NCI-H2107 treated with DMSO at 0.1 percent for 48 hours (cell line): ENCODE results near the gene NSMF.
"Not testable (repeated sequence)": the region's sequence is repeated elsewhere in the genome, so short reads cannot be mapped to it uniquely, and the experiment has no call there.

Source experiments
- DNase-seq: peaks from one replicate; lab custom pipeline; 2025; ENCODE audit not compliant: unreplicated experiment; lab: John Stamatoyannopoulos, UW

NSMF gene

GRCh38 chr9:137416006-137416562 is 43.0 kb downstream of the NSMF start:
- DNase-seq = no peak

DNA sequence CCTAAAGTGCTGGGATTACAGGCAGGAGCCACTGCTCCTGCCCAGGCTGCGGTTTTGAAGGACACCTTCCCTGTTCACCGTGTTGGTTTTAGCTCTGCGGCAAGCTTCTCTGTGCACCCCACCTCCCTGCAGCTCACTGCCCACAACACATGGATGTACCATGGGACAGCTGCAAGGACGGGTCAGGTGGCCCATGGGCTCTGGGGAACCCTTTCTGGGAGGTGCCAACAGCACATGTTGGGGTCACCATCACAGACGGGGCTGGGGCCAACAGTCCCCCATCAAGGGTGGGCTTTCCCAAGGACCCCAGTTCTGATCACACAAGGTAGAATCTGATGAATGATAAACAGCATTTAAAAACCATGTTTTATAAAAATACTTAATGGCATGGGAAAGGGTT is 43.7 kb downstream of the NSMF start:
- no peak for DNase-seq

DNA sequence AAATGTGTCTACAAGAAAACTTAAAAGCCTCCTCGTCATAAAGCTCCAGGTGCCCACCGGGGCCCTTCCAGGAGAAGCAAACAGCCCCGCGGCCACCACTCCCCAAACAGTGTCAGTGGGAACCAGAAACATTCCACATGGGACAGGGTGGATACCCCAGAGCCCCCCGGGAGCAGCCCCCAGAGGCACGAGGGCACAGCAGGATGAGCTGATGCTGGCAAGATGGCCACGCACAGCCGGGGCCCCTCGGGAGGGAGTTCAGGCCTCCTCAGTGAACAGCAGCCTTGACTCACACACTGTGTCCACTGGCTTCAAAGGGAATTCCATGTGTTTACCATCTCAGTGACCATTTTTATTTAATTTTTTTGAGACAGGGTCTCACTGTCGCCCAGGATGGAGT is 46.7 kb downstream of the NSMF start:
- DNase-seq = no peak

GRCh38 chr9:137411645-137412380 is 47.3 kb downstream of the NSMF start:
- no peak for DNase-seq

- no peak for DNase-seq
These were observed 47.9 kb downstream of the NSMF start for GRCh38 chr9:137411260-137411644.

DNA sequence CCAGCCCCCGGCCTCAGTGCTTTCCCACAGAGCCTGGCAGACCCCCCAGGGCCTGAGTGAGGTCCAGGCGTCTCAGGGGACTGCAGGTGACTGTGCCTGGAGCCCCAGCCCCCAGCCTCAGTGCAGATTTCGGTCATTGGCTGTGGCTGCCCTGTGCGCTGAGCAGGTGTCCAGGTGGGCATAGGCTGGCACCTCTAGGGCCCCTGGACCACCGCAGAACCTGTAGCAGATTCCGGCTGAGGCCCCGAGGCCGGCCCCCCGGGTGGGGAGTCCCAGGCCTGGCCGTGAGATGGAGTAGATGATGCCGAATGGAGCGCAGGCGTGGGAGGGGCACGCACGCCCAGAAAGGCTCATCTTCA is 48.3 kb downstream of the NSMF start:
- no peak for DNase-seq

DNA sequence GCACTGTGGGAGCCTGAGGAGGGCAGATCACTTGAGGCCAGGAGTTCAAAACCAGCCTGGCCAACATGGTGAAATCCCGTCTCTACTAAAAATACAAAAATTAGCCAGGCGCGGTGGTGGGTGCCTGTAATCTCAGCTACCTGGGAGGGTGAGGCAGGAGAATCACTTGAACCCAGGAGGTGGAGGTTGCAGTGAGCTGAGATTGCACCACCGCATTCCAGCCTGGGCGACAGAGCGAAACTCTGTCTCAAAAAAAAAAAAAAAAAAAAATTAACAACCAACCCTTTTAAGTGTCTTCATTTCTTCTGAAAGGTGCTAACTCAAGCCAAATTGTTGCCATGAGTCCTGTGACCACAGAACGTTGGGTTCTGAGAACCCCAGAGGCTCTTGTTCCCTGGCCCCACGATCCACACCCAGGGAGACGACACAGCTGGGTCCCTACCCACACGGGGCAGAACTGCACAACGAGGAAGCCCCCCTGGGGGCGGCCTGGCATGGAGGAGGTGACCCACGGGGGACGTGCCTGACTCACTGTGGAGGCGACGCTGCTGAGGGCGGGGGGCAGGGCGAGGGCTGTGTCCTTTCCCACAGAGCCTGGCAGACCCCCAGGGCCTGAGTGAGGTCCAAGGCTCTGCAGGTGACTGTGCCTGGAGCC is 48.8 kb downstream of the NSMF start:
- DNase-seq = not testable (repeated sequence)

- no peak for DNase-seq
These were observed 49.6 kb downstream of the NSMF start for GRCh38 chr9:137409515-137409914.

DNA sequence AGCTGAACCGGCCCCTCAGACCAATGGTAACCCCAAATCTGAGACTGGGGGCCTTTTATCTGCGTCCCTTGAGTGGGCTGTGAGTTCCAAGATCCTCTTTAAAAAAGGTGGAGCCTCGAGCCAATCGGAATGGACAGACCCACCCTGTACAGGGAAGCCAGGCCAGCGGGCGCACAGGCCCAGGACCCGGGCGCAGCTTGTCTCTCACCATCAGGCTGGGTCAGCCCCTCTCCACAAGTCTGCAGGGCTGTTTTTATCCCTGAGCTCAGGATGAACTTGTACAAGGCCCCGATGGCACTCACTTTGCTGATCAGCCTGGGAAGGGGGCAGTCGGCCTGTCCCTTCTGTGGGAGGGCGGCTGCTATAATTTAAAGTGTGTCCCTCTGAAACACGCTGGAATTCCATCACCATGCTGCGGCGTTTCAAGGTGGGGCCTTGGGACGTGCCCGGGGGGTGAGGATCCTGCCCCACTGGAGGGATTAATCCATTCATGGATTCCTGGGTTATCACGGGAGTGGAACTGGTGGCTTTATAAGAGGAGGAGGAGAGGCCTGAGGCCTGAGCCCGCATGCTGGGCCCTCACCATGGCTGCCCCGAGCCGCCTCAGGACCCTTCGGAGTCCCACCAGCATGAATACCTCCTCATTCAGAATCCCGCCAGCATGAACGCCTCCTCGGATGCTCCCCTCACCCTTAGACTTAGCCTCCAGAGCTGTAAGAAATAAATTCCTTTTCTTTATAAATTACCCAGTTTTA is 50.3 kb downstream of the NSMF start:
- DNase-seq = no peak

DNA sequence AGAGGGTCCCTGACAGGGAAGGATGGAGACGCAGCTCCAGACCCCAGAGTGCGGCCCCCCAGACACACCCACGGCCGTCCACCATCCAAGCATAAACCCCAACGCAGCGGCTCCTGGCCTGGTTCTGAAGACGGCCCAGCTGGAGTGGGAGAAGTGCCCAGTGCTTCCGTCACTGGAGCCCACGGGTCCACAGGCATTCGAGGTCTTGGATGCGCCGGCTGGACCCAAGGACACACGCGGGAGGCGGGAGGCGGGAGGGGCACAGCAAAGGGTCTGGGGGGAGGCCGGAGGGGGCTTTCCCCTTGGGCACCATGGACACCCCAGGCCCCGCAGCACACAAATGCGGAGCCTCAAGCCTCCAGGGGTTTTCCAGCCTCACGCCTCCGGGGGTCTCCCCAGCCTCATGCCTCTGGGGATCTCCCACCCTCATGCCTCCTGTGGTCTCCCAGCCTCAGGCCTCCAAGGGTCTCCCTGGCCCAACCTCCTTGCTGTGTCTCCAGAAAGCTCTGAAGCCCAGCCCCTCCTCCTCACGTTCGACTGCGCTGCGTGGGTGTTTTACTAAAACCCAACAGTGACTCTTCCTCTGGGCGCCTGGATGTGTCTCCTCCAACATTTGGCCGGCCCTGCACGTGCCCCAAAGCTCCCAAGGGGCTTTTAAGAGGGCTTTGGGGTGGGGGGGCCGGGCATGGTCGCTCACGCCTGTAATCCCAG is 51.4 kb downstream of the NSMF start:
- DNase-seq = no peak

DNA sequence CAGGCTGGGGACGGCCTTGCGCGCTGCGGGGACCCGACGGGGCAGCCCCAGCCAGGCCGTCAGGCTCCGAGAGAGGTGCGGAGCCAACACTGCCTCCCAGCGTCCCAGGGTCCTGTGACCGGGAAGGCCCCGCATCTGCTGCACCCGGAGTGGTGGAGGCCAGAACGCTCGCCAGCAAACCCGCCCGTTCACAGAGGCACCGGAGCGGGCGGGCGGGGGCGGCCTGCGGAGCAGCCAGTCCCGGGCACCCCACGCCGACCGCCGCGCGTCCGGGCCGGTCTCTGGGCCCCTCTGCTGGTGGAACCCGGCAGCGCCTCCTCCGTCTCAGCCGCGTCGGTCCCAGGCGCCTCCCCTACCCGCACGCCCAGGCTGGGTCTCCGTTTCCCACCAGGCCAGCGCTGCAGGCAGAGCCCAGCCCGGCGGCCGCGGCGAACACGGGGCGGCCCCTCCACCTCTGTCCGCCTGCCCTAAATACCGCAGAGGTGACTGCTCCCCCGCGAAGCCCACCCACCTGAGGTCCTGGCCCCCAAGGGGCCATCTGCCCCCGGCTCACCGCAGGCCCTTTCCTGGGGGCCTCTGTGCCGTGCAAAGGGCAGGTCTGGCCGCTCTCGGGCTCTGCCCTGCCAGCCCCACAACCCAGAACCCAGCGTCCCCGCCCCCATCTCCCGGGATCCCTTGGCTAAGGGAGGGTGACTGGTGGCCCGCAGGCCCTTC is 52.1 kb downstream of the NSMF start:
- DNase-seq = no peak

DNA sequence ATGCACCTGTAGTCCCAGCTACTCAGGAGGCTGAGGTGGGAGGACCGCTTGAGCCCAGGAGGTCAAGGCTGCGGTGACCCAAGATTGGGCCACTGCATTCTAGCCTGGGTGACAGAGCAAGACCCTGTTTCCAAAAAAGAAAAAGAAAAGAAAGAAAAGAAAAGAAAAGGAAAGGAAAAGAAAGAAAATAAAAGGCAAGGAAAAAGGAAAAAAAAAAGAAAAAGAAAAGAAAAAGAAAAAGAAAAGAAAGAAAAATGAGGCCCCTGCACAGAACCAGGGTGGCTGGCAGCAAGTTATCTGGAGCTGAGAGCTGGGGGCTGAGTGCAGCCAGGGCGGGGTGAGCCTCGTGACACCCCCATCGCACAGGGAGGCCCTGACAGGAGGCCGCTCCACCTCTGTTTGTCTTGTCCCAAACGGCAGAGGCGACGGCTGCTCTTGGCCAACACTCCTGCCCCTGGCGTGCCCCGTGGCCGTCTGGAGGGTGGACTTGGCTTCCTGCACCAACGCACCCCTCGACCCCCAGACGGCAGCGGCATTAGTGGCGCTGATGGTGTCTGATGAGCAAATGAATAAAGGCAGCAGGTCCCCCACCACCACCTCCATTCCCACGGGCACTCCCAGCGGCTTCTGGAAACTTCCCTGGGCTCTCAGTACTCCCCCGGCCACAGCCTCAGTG is 52.9 kb downstream of the NSMF start:
- DNase-seq = no peak

DNA sequence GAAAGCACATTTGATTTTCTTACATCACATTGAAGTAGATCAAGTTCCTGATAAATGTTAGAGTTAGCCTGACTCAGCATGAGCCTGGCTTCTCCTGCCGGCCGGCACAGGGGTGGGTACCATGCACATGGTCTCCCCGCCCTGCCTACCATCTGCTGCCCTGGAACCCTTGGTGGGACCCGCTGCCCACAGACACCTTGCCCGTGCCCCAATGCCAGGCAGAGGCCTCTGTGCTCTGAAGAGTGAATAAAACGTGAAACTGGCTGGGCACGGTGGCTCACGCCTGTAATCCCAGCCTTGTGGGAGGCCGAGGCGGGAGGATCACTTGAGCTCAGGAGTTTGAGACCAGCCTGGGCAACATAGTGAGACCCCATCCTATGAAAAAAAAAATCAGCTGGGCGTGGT is 53.5 kb downstream of the NSMF start:
- DNase-seq = no peak

DNA sequence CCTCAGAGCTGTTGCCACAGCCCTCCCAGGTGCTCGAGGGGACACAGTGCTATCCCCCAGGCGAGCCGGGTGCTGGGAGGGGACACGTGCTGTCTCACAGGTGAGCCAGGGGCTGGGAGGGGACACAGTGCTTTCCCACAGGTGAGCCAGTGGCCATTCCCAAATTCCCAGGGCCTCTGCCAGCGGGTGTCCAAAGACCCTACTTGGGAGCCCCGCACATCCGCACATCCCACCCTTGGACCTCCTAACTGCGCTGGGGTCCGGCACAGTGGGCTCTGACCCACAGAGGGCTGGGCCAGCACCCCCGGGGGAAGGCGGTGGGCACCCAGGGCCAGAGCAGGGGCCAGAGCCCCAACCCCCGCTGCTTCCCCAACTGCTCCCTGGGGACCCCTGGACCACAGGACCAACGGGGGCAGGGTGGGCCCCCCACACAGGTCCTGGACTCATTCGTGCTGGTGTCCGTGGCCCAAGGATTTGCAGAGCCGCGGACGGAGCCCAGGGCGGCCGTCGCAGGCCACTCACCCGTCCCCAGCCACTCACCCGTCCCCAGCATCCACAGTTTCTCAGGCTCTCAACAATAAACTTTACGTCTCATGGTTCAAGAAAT is 54.1 kb downstream of the NSMF start:
- no peak for DNase-seq

DNA sequence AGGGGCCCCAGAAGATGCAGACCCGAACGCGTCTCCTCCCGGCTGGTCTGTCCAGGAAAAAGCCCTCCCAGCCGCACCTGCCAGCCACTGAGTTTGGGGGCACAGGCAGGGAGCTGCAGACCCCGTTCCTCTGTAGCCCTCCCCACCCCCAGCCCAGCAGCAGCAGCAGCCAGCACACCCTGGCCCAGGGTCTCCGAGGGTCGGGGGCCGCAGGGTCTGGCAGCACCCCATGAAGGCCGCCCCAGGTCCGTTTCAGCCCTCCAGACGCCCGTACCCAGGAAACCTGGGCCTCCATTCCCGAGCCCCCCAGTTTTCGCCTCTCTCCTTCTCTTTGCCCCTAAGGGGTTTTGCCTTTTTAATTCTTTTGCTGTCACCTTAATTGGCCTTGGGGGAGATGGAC is 55.9 kb downstream of the NSMF start:
- DNase-seq = no peak

DNA sequence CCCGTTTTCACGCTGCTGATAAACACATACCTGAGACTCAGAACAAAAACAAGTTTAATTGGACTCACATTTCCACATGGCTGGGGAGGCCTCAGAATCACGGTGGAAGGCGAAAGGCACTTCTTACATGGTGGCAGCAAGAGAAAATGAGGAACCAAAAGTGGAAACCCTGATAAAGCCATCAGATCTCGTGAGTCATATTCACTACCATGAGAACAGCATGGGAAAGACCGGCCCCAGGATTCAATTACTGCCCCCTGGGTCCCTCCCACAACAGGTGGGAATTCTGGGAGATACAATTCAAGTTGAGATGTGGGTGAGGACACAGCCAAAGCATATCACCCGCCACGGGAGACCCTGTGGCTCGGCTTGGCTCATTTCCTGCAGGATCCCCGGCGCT is 56.4 kb downstream of the NSMF start:
- DNase-seq = no peak

GRCh38 chr9:137398561-137399468 is 60.3 kb downstream of the NSMF start:
- DNase-seq = no peak

DNA sequence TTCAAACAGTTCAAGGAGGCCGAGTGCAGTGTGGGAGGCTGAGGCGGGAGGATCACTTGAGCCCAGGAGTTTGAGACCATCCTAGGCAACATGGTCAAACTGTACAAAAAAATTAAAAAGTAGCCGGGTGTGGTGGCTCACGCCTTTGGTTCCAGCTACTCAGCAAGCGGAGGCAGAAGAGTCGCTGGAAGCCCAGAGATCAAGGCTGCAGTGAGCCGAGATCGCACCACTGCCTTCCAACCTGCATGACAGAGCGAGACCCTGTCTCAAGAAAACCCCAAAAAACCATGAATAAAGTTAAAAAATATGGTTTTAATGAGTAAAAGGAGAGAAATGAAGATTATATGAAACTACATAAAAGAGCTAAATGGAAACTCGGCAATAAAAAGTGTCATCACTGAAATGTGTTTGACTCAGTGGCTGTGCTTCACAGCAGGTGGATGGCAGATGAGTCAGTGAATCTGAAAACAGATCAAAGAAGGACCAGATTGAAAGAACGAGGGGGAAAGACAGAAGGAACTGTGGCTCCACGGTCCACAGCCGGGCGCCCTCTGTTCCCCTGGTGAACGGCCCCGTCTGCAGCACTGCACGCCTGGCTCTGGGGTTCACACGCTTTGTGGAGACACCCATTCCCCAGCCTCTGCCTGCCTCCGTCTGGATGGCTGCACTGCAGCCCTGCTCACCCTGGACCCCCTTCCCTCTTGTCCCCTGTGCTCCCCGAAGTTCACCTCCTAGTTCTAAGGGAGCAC is 61.3 kb downstream of the NSMF start:
- DNase-seq = no peak
